Measurements from ENCODE around the gene INHBC. TPM values are rescaled to one million over a fixed set of nuclear protein-coding genes. Genes with fewer than 3 reads are reported as not detected.
A peak's percentile ranks its signal among the peaks of the same experiment; 100 is the strongest.

The INHBC gene
- total RNA-seq, 2 experiments from 2014 or later, result 0.20 to 0.33 TPM

- no peak overlapping the region for H3K27ac Mint-ChIP-seq
- no peaks in the 10 kb centered on the region for H3K9me3 Mint-ChIP-seq
- intact Hi-C loops (cut with DNase I, micrococcal nuclease), result loop anchor here (2.0 to 10.0 kb wide), 2 partner anchors 28 to 192 kb away; no protein-coding TSS in a partner anchor
Measured at GRCh38 chr12:57456737-57457490, 22.3 kb downstream of the INHBC start.

DNA sequence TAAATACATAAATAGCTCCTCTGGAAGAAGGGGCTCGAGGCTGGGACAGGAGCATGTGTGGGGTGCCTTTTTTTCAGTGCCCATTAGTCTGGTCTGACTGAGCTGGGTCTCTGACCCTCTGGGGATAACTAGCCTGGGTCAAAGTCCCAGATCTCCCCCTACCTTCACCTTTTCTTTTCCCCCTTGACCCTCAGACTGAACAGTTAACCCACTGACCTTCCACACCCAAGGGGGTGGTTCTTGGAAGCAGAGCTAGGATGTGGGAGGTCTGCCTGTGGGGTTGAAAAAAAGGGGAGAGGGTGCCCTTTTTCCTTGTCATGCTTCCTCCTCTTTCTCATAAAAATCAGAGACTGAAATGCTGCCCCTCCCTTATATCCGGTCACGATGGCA lies 24.1 kb downstream of the INHBC start:
- Mint-ChIP-seq H3K36me3 (ENCODE audit: low read depth) (peaks cover 8% of the 10 kb centered on the region), H3K4me3 (peak overlapping the region; percentile 98), H3K4me1 (ENCODE audit: low read depth) (peaks cover 50% of the 10 kb centered on the region), H3K27ac (peak overlapping the region; percentile 95), H3K27me3 (peaks cover 26% of the 10 kb centered on the region), H3K9me3 (no peaks in the 10 kb centered on the region)
- no peak for DNase-seq
- Histone ChIP-seq H3K4me1 (ENCODE audit: insufficient read depth, low read length) (peaks cover 59% of the 10 kb centered on the region), H3K36me3 (ENCODE audit: insufficient read depth, low read length) (no peaks in the 10 kb centered on the region), H3K9me3 (ENCODE audit: control insufficient read depth in 1 of 2, insufficient read depth in 1 of 2, low read length in 2 of 2) (no peaks in the 10 kb centered on the region), H3K27ac (ENCODE audit: low read depth in 1 of 2, low read length in 2 of 2) (peak overlapping the region; percentile 58 to 86), H3K27me3 (ENCODE audit: control insufficient read depth in 1 of 2, insufficient read depth in 2 of 2, low read length in 2 of 2) (peaks cover 9 to 14% of the 10 kb centered on the region in 2 experiments), H3K4me3 (ENCODE audit: low read length) (peak overlapping the region; percentile 68)
- intact Hi-C loops (cut with DNase I, micrococcal nuclease), result loop anchor here (1.0 to 10.0 kb wide), 5 partner anchors 88 to 194 kb away; partner anchors contain the start of gene DCTN2 (in 1 of the 2)
- ATAC-seq (ENCODE audit: poor library complexity), result no peak
- TF ChIP-seq CTCF (IDR thresholded peaks at IDR 0.05), result no peak
- POLR2A ChIA-PET, result interaction anchor here (0.9 to 6.5 kb wide), 13 partner anchors 11 to 282 kb away, joined by 3 to 93 read pairs (median 7); partner anchors contain the start of genes ARHGAP9, B4GALNT1, DDIT3 and INHBC
- CTCF ChIA-PET, result interaction anchor here (0.8 to 2.0 kb wide), 22 partner anchors 10 to 283 kb away, joined by 3 to 28 read pairs (median 5); partner anchors contain the start of genes ARHGAP9, MARS1, OS9 and R3HDM2

More at GRCh38 chr12:57456737-57457490, 22.3 kb downstream of the INHBC start:
- Histone ChIP-seq H3K4me3 (ENCODE audit: low read length) (no peak overlapping the region), H3K27ac (ENCODE audit: low read depth in 1 of 2, low read length in 2 of 2) (no peak overlapping the region), H3K27me3 (ENCODE audit: control insufficient read depth in 1 of 2, insufficient read depth in 2 of 2, low read length in 2 of 2) (peaks cover 9 to 11% of the 10 kb centered on the region in 2 experiments), H3K36me3 (ENCODE audit: insufficient read depth, low read length) (no peaks in the 10 kb centered on the region), H3K4me1 (ENCODE audit: insufficient read depth, low read length) (peaks cover 47% of the 10 kb centered on the region), H3K9me3 (ENCODE audit: control insufficient read depth in 1 of 2, insufficient read depth in 1 of 2, low read length in 2 of 2) (no peaks in the 10 kb centered on the region)
- DNase-seq, result no peak
- peak overlapping the region; percentile 25 for H3K4me3 Mint-ChIP-seq
- no peak for ATAC-seq (ENCODE audit: poor library complexity)
- H3K36me3 Mint-ChIP-seq (ENCODE audit: low read depth), result peaks cover 8% of the 10 kb centered on the region
- CTCF ChIA-PET, result interaction anchor here (1.2 kb wide), 1 partner anchor 25 kb away, joined by 3 read pairs; no protein-coding TSS in a partner anchor
- peaks cover 19% of the 10 kb centered on the region for H3K27me3 Mint-ChIP-seq
- TF ChIP-seq CTCF (IDR thresholded peaks at IDR 0.05), result no peak
- peaks cover 41% of the 10 kb centered on the region for H3K4me1 Mint-ChIP-seq (ENCODE audit: low read depth)
- POLR2A ChIA-PET, result no interaction called here

DNA sequence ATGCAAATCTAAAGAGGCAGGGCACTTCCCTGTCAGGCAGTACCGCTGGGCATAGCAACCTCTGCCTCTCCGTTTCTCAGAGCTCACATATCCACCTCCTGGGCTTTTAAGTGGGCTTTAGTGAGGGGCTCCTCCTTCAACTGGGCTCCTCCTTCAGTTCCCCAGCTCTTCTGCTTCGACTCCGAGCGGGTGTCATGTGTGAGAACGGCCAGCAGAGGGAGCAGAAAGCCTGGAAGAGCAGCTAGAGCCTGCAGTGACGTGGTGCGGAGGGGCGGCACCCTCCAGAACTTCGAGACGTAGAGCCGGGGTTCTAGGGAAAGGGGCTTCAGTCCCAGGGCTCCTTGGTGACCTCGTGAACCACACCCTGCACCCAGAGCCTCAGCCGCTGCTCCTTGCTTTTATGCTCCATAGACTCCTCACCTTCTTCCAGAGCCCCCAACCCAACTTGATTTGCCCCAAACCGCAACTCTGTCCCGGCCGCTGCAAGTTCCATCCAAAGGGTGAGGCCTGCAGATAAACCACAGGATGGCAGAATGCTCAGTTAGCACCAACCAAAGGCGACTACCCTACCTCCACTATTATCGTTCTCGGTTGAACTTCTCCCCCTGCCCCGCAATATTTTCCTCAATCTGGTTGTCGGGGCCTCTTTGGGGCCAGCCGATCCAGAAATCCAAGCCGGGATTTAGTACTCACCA lies 24.6 kb downstream of the INHBC start:
- ATAC-seq (ENCODE audit: poor library complexity), result peak; percentile 73
- peak overlapping the region; percentile 98 for H3K4me3 Mint-ChIP-seq
- ChIA-PET CTCF (interaction anchor here (0.6 to 2.0 kb wide), 25 partner anchors 9 to 282 kb away, joined by 3 to 28 read pairs (median 5); partner anchors contain the start of genes ARHGAP9, MARS1, OS9 and R3HDM2), POLR2A (interaction anchor here (0.9 to 6.5 kb wide), 13 partner anchors 11 to 282 kb away, joined by 3 to 93 read pairs (median 7); partner anchors contain the start of genes ARHGAP9, B4GALNT1, DDIT3 and INHBC)
- Histone ChIP-seq H3K9me3 (ENCODE audit: control insufficient read depth in 1 of 2, insufficient read depth in 1 of 2, low read length in 2 of 2) (no peaks in the 10 kb centered on the region), H3K27ac (ENCODE audit: low read depth in 1 of 2, low read length in 2 of 2) (peak overlapping the region; percentile 58 to 86), H3K4me1 (ENCODE audit: insufficient read depth, low read length) (peaks cover 59% of the 10 kb centered on the region), H3K4me3 (ENCODE audit: low read length) (peak overlapping the region; percentile 68), H3K27me3 (ENCODE audit: control insufficient read depth in 1 of 2, insufficient read depth in 2 of 2, low read length in 2 of 2) (peaks cover 9 to 14% of the 10 kb centered on the region in 2 experiments), H3K36me3 (ENCODE audit: insufficient read depth, low read length) (no peaks in the 10 kb centered on the region)
- H3K9me3 Mint-ChIP-seq, result no peaks in the 10 kb centered on the region
- H3K4me1 Mint-ChIP-seq (ENCODE audit: low read depth), result peaks cover 50% of the 10 kb centered on the region
- peaks cover 26% of the 10 kb centered on the region for H3K27me3 Mint-ChIP-seq
- intact Hi-C loops (cut with DNase I, micrococcal nuclease), result loop anchor here (1.0 to 10.0 kb wide), 5 partner anchors 88 to 194 kb away; partner anchors contain the start of gene DCTN2 (in 1 of the 2)
- H3K36me3 Mint-ChIP-seq (ENCODE audit: low read depth), result peaks cover 8% of the 10 kb centered on the region
- peak overlapping the region; percentile 95 for H3K27ac Mint-ChIP-seq
- DNase-seq, result peak; percentile 84 to 96 (median 91)
- peak; percentile 95 for TF ChIP-seq CTCF (IDR thresholded peaks at IDR 0.05)
